Activated CD4-positive, alpha-beta T cell treated with anti-CD3 and anti-CD28 coated beads, Interleukin-2, amount 10 ng/mL, durations not matched to agents 7 days and 5 days (primary cell): ENCODE measurements around the gene RND1. TPM values are rescaled to one million over a fixed set of nuclear protein-coding genes. Genes with fewer than 3 reads are reported as not detected.
"Not testable (repeated sequence)": the region's sequence is repeated elsewhere in the genome, so short reads cannot be mapped to it uniquely, and the experiment has no call there.

Source experiments
- CTCF ChIA-PET: fragments of 350-600 bp; sonication (Branson Sonifier 250); formaldehyde crosslinking; loops from one replicate; lab custom pipeline; 2021; ENCODE audit warnings: antibody characterized with exemption; lab: Charles Lee
- POLR2A ChIA-PET: fragments of 350-600 bp; sonication (Branson Sonifier 250); formaldehyde crosslinking; loops from one replicate; lab custom pipeline; 2021; ENCODE audit warnings: antibody characterized with exemption; lab: Charles Lee
- DNase-seq: peaks from one replicate; pipeline ENCODE4 v3.0.0-alpha.2; 2020
- H3K27ac Mint-ChIP-seq: one replicate; pipeline ENCODE4 v1.8.0; 2021; ENCODE audit warnings: mild to moderate bottlenecking, moderate library complexity, mixed read lengths
- H3K27me3 Mint-ChIP-seq: one replicate; pipeline ENCODE4 v1.8.0; 2021; ENCODE audit warnings: mixed read lengths
- H3K36me3 Mint-ChIP-seq: one replicate; pipeline ENCODE4 v1.8.0; 2021; ENCODE audit warnings: low read depth, mixed read lengths
- H3K4me1 Mint-ChIP-seq: one replicate; pipeline ENCODE4 v1.8.0; 2021; ENCODE audit warnings: mixed read lengths
- H3K4me3 Mint-ChIP-seq: one replicate; pipeline ENCODE4 v1.8.0; 2021; ENCODE audit warnings: mild to moderate bottlenecking, moderate library complexity, mixed read lengths
- H3K9me3 Mint-ChIP-seq: one replicate; pipeline ENCODE4 v1.8.0; 2021; ENCODE audit warnings: mixed read lengths
- total RNA-seq, 2 experiments: library from RNA; stranded (reverse); gene quantifications; one replicate each; pipeline ENCODE4 v1.2.3, GENCODE V29; 2021

RND1 gene
- total RNA-seq, 2 experiments from 2014 or later: 1.1 to 1.2 TPM

- ChIA-PET POLR2A (interaction anchor here (0.6 to 1.3 kb wide), 4 partner anchors 14 to 182 kb away, joined by 3 to 6 read pairs (median 4); partner anchors contain the start of genes ARF3 and RND1), CTCF (interaction anchor here (0.6 to 5.4 kb wide), 31 partner anchors 13 to 1797 kb away, joined by 3 to 63 read pairs (median 5); partner anchors contain the start of genes CACNB3, RND1 and WNT1)
- peak within 1 kb of the TSS; percentile 95 for H3K27ac Mint-ChIP-seq
- H3K36me3 Mint-ChIP-seq: peaks cover 20% of the 10 kb centered on the region
- no peaks in the 10 kb centered on the region for H3K27me3 Mint-ChIP-seq
- H3K9me3 Mint-ChIP-seq: no peaks in the 10 kb centered on the region
- peak; percentile 95 for DNase-seq
- peaks cover 36% of the 10 kb centered on the region for H3K4me1 Mint-ChIP-seq
- peak within 1 kb of the TSS; percentile 97 for H3K4me3 Mint-ChIP-seq
Measured at GRCh38 chr12:48851883-48852733, 13.6 kb downstream of the RND1 start, which contains the start of gene DDX23. Gene DDX23, minus strand, starts transcription at chr12:48852163. Its CDS starts 6,381 bp downstream, at chr12:48845782.

- POLR2A ChIA-PET: not testable (repeated sequence)
Measured at GRCh38 chr12:48842021-48842420, 23.6 kb downstream of the RND1 start.

GRCh38 chr12:48838048-48838447, 27.6 kb downstream of the RND1 start:
- Mint-ChIP-seq H3K36me3 (peaks cover 52% of the 10 kb centered on the region), H3K27me3 (no peaks in the 10 kb centered on the region), H3K9me3 (no peaks in the 10 kb centered on the region), H3K4me3 (no peak overlapping the region), H3K27ac (no peak overlapping the region), H3K4me1 (no peaks in the 10 kb centered on the region)
- no peak for DNase-seq
- POLR2A ChIA-PET: no interaction called here
- CTCF ChIA-PET: interaction anchor here (1.1 kb wide), 1 partner anchor 23 kb away, joined by 3 read pairs; no protein-coding TSS in a partner anchor

More at GRCh38 chr12:48842021-48842420, 23.6 kb downstream of the RND1 start:
- H3K27ac Mint-ChIP-seq, H3K4me1 Mint-ChIP-seq, CTCF ChIA-PET, H3K4me3 Mint-ChIP-seq, H3K27me3 Mint-ChIP-seq, H3K9me3 Mint-ChIP-seq, DNase-seq: not testable (repeated sequence)
- H3K36me3 Mint-ChIP-seq: peaks cover 45% of the 10 kb centered on the region

GRCh38 chr12:48832321-48833060, 33.2 kb downstream of the RND1 start:
- H3K27ac Mint-ChIP-seq: no peak overlapping the region
- POLR2A ChIA-PET: no interaction called here
- H3K27me3 Mint-ChIP-seq: no peaks in the 10 kb centered on the region
- DNase-seq: no peak
- H3K9me3 Mint-ChIP-seq: no peaks in the 10 kb centered on the region
- peaks cover 66% of the 10 kb centered on the region for H3K36me3 Mint-ChIP-seq
- CTCF ChIA-PET: interaction anchor here (1.0 to 1.4 kb wide), 3 partner anchors 17 to 21 kb away, joined by 3 to 4 read pairs (median 4); no protein-coding TSS in a partner anchor
- no peak overlapping the region for H3K4me3 Mint-ChIP-seq
- H3K4me1 Mint-ChIP-seq: no peaks in the 10 kb centered on the region

- CTCF ChIA-PET: interaction anchor here (0.8 to 1.3 kb wide), 3 partner anchors 10 to 19 kb away, joined by 3 to 4 read pairs (median 4); no protein-coding TSS in a partner anchor
- Mint-ChIP-seq H3K36me3 (peaks cover 53% of the 10 kb centered on the region), H3K27me3 (no peaks in the 10 kb centered on the region), H3K4me1 (no peaks in the 10 kb centered on the region), H3K27ac (no peak overlapping the region), H3K4me3 (no peak overlapping the region), H3K9me3 (no peaks in the 10 kb centered on the region)
- no peak for DNase-seq
- POLR2A ChIA-PET: no interaction called here
Measured at GRCh38 chr12:48831257-48831656, 34.4 kb downstream of the RND1 start.

- peaks cover 43% of the 10 kb centered on the region for H3K36me3 Mint-ChIP-seq
- H3K27me3 Mint-ChIP-seq: no peaks in the 10 kb centered on the region
- H3K9me3 Mint-ChIP-seq: no peaks in the 10 kb centered on the region
- no peak for DNase-seq
- ChIA-PET CTCF (interaction anchor here (0.6 to 3.0 kb wide), 7 partner anchors 11 to 71 kb away, joined by 3 to 12 read pairs (median 4); partner anchors contain the start of genes CACNB3 and DDX23), POLR2A (no interaction called here)
- no peaks in the 10 kb centered on the region for H3K4me1 Mint-ChIP-seq
- no peak overlapping the region for H3K27ac Mint-ChIP-seq
- H3K4me3 Mint-ChIP-seq: no peak overlapping the region
Measured at GRCh38 chr12:48828841-48829575, 36.7 kb downstream of the RND1 start.

- no peaks in the 10 kb centered on the region for H3K4me1 Mint-ChIP-seq
- H3K27ac Mint-ChIP-seq: no peak overlapping the region
- no peaks in the 10 kb centered on the region for H3K9me3 Mint-ChIP-seq
- H3K27me3 Mint-ChIP-seq: no peaks in the 10 kb centered on the region
- peaks cover 39% of the 10 kb centered on the region for H3K36me3 Mint-ChIP-seq
- no peak overlapping the region for H3K4me3 Mint-ChIP-seq
- POLR2A ChIA-PET: no interaction called here
- no peak for DNase-seq
- CTCF ChIA-PET: interaction anchor here (0.9 to 3.0 kb wide), 4 partner anchors 13 to 32 kb away, joined by 3 to 12 read pairs (median 5); partner anchors contain the start of gene DDX23
Measured at GRCh38 chr12:48828293-48828692, 37.4 kb downstream of the RND1 start.

GRCh38 chr12:48827513-48828096, 38.1 kb downstream of the RND1 start:
- ChIA-PET CTCF (interaction anchor here (0.9 to 3.0 kb wide), 6 partner anchors 12 to 220 kb away, joined by 3 to 12 read pairs (median 5); partner anchors contain the start of gene DDX23), POLR2A (no interaction called here)
- Mint-ChIP-seq H3K4me1 (no peaks in the 10 kb centered on the region), H3K4me3 (no peak overlapping the region), H3K27me3 (no peaks in the 10 kb centered on the region), H3K36me3 (peaks cover 35% of the 10 kb centered on the region), H3K9me3 (no peaks in the 10 kb centered on the region), H3K27ac (no peak overlapping the region)
- DNase-seq: no peak

GRCh38 chr12:48827026-48827425, 38.6 kb downstream of the RND1 start:
- no peaks in the 10 kb centered on the region for H3K9me3 Mint-ChIP-seq
- DNase-seq: no peak
- H3K27me3 Mint-ChIP-seq: no peaks in the 10 kb centered on the region
- POLR2A ChIA-PET: interaction anchor here (0.5 kb wide), 1 partner anchor 19 kb away, joined by 3 read pairs; no protein-coding TSS in a partner anchor
- H3K27ac Mint-ChIP-seq: no peak overlapping the region
- peaks cover 30% of the 10 kb centered on the region for H3K36me3 Mint-ChIP-seq
- no peak overlapping the region for H3K4me3 Mint-ChIP-seq
- H3K4me1 Mint-ChIP-seq: no peaks in the 10 kb centered on the region
- CTCF ChIA-PET: interaction anchor here (0.9 to 3.0 kb wide), 5 partner anchors 12 to 221 kb away, joined by 3 to 12 read pairs (median 6); partner anchors contain the start of gene DDX23

GRCh38 chr12:48826209-48826855, 39.3 kb downstream of the RND1 start:
- peaks cover 24% of the 10 kb centered on the region for H3K36me3 Mint-ChIP-seq
- no peak for DNase-seq
- ChIA-PET POLR2A (no interaction called here), CTCF (interaction anchor here (0.9 to 3.0 kb wide), 5 partner anchors 11 to 221 kb away, joined by 3 to 12 read pairs (median 6); partner anchors contain the start of gene DDX23)
- H3K27me3 Mint-ChIP-seq: no peaks in the 10 kb centered on the region
- H3K4me1 Mint-ChIP-seq: no peaks in the 10 kb centered on the region
- no peak overlapping the region for H3K27ac Mint-ChIP-seq
- no peaks in the 10 kb centered on the region for H3K9me3 Mint-ChIP-seq
- H3K4me3 Mint-ChIP-seq: no peak overlapping the region

GRCh38 chr12:48824905-48825304, 40.8 kb downstream of the RND1 start:
- ChIA-PET POLR2A (no interaction called here), CTCF (interaction anchor here (2.8 kb wide), 1 partner anchor 10 kb away, joined by 20 read pairs; no protein-coding TSS in a partner anchor)
- H3K27me3 Mint-ChIP-seq: no peaks in the 10 kb centered on the region
- no peak overlapping the region for H3K27ac Mint-ChIP-seq
- no peak for DNase-seq
- H3K4me1 Mint-ChIP-seq: no peaks in the 10 kb centered on the region
- H3K9me3 Mint-ChIP-seq: no peaks in the 10 kb centered on the region
- peaks cover 13% of the 10 kb centered on the region for H3K36me3 Mint-ChIP-seq
- H3K4me3 Mint-ChIP-seq: no peak overlapping the region
